DND-41 (cell line): Measurements from ENCODE around the gene GPD1L.

ENCODE experiments used
- CTCF ChIP-seq: IDR thresholded peaks from 2 replicates; pipeline ENCODE4 v1.5.1; 2012; ENCODE audit warnings: borderline replicate concordance, low read length, moderate library complexity, mild to moderate bottlenecking; ENCODE audit not compliant: poor library complexity, severe bottlenecking; ENCODE audit errors: extremely low read depth
- EZH2 ChIP-seq: IDR thresholded peaks from 3 replicates; pipeline ENCODE4 v1.6.1; 2012; ENCODE audit warnings: borderline replicate concordance, low read depth, mild to moderate bottlenecking, moderate library complexity, low read length, inconsistent platforms; ENCODE audit not compliant: severe bottlenecking

- no peak for TF ChIP-seq CTCF
- no peak for TF ChIP-seq EZH2
These were observed 14.1 kb downstream of the GPD1L start for GRCh38 chr3:32120471-32120870.
